Left lung (tissue), 10 donors: ENCODE results near the gene BRD2. TPM values are rescaled to one million over a fixed set of nuclear protein-coding genes. Genes with fewer than 3 reads are reported as not detected.

Experiments
- ATAC-seq: fragments of 200-7000 bp; cut with Tn5 transposase; one replicate; pipeline ENCODE4 v1.9.1; 2020; ENCODE audit warnings: moderate library complexity
- DNase-seq, 4 donors: peaks; one replicate each; pipeline ENCODE4 v3.0.0-alpha.2; 2013 to 2020
- H3K27ac ChIP-seq, 2 donors: fragments of 200-600 bp; sonication (generic) in 1 of 2; one replicate each; pipeline versions ENCODE4 v1.5.0 to v1.8.0; 2020 to 2021
- H3K27me3 ChIP-seq, 2 donors: fragments of 200-600 bp; sonication (generic) in 1 of 2; one replicate each; pipeline versions ENCODE4 v1.5.0 to v1.8.0; 2020 to 2021
- H3K36me3 ChIP-seq, 2 donors: fragments of 200-600 bp; sonication (generic) in 1 of 2; one replicate each; pipeline versions ENCODE4 v1.5.0 to v1.8.0; 2020 to 2021
- H3K4me1 ChIP-seq, 2 donors: fragments of 200-600 bp; one replicate each; pipeline ENCODE4 v1.8.0; 2021
- H3K4me3 ChIP-seq, 2 donors: fragments of 200-600 bp; sonication (generic) in 1 of 2; one replicate each; pipeline versions ENCODE4 v1.5.0 to v1.8.0; 2020 to 2021; ENCODE audit warnings: mild to moderate bottlenecking in 1 of 2
- H3K9me3 ChIP-seq, 2 donors: fragments of 200-600 bp; sonication (generic) in 1 of 2; one replicate each; pipeline versions ENCODE4 v1.5.0 to v1.8.0; 2020 to 2021
- CTCF ChIP-seq, 2 donors: fragments of 200-600 bp; sonication (generic) in 1 of 2; IDR thresholded peaks; one replicate each; pipeline versions ENCODE4 v1.5.0 to v1.8.0; 2021; ENCODE audit warnings: antibody characterized with exemption in 2 of 2
- intact Hi-C, 2 donors: fragments of 100-400 bp; cut with DNase I; formaldehyde crosslinking; loops; one replicate each; pipeline versions ENCODE4 v1.11.2 to v1.14.2; 2022
- polyA plus RNA-seq, 6 donors: library from polyadenylated mRNA; unstranded; fragments of 120-200 nt; gene quantifications; one replicate each; pipeline ENCODE4 v1.2.1, GENCODE V29; 2013; ENCODE audit not compliant: insufficient read length in 6 of 6
- total RNA-seq, 2 donors: library from RNA; stranded (reverse); fragmentation: NEBNext Ultra II Directional; extraction: Animal tissue kit (Norgen Biotek cat#: 25700); gene quantifications; one replicate each; pipeline ENCODE4 v1.2.1, GENCODE V29; 2021
- donor health status: DM: no; HTN: yes; CAD: no.
- donor health status: DM: no; HTN: no; CAD: no.

Gene BRD2
- total and polyA plus RNA-seq, 8 donors: 125 to 317 (median 297) TPM

GRCh38 chr6:32977272-32977952, 9.0 kb downstream of the BRD2 start:
- H3K27ac ChIP-seq: no peak overlapping the region
- H3K4me3 ChIP-seq: peak overlapping the region in 1 of 2 donors; percentile 3
- no peak for ATAC-seq
- intact Hi-C loops: loop anchor here in 1 of 2 donors (5.0 kb wide), 1 partner anchor 40 kb away; no protein-coding TSS in a partner anchor
- DNase-seq: no peak
- no peak for TF ChIP-seq CTCF (IDR thresholded peaks at IDR 0.05)
- H3K36me3 ChIP-seq: peaks cover 17 to 99% of the 10 kb centered on the region in 2 donors
- H3K9me3 ChIP-seq: no peaks in the 10 kb centered on the region
- no peaks in the 10 kb centered on the region for H3K27me3 ChIP-seq
- peaks cover 9 to 73% of the 10 kb centered on the region in 2 donors for H3K4me1 ChIP-seq

- Histone ChIP-seq H3K9me3 (no peaks in the 10 kb centered on the region), H3K4me3 (no peak overlapping the region), H3K4me1 (peaks cover 9 to 73% of the 10 kb centered on the region in 2 donors), H3K36me3 (peaks cover 17 to 93% of the 10 kb centered on the region in 2 donors), H3K27me3 (no peaks in the 10 kb centered on the region), H3K27ac (no peak overlapping the region)
- no peak for DNase-seq
- no peak for ATAC-seq
- no peak for TF ChIP-seq CTCF (IDR thresholded peaks at IDR 0.05)
- intact Hi-C loops: loop anchor here in 1 of 2 donors (5.0 kb wide), 1 partner anchor 41 kb away; no protein-coding TSS in a partner anchor
Observed at GRCh38 chr6:32977953-32978324, 9.5 kb downstream of the BRD2 start.

- Histone ChIP-seq H3K4me3 (no peak overlapping the region), H3K27me3 (no peaks in the 10 kb centered on the region), H3K9me3 (no peaks in the 10 kb centered on the region), H3K4me1 (peaks cover 9 to 76% of the 10 kb centered on the region in 2 donors), H3K36me3 (peaks cover 17 to 75% of the 10 kb centered on the region in 2 donors), H3K27ac (no peak overlapping the region)
- no peak for TF ChIP-seq CTCF (IDR thresholded peaks at IDR 0.05)
- intact Hi-C loops: loop anchor here (5.0 to 10.0 kb wide), 3 partner anchors 43 to 93 kb away; no protein-coding TSS in a partner anchor
- ATAC-seq (no peak), DNase-seq (no peak)
Observed at GRCh38 chr6:32979720-32980487, 11.5 kb downstream of the BRD2 start.

- no peak overlapping the region for H3K4me3 ChIP-seq
- no peak for TF ChIP-seq CTCF (IDR thresholded peaks at IDR 0.05)
- ATAC-seq (no peak), DNase-seq (no peak)
- no peak overlapping the region for H3K27ac ChIP-seq
- peaks cover 17 to 68% of the 10 kb centered on the region in 2 donors for H3K36me3 ChIP-seq
- no peaks in the 10 kb centered on the region for H3K27me3 ChIP-seq
- H3K9me3 ChIP-seq: no peaks in the 10 kb centered on the region
- peaks cover 9 to 69% of the 10 kb centered on the region in 2 donors for H3K4me1 ChIP-seq
- intact Hi-C loops: loop anchor here (5.0 to 10.0 kb wide), 2 partner anchors 46 to 93 kb away; no protein-coding TSS in a partner anchor
Observed at GRCh38 chr6:32980488-32981038, 12.2 kb downstream of the BRD2 start.
